Activated B cell treated with CpG ODN at 0.5 μM for 24 hours (primary cell): ENCODE measurements around the gene PNPLA2. TPM values are rescaled to one million over a fixed set of nuclear protein-coding genes. Genes with fewer than 3 reads are reported as not detected.

Source experiments
- ATAC-seq: fragments of 200-7000 bp; cut with Tn5 transposase; one replicate; pipeline ENCODE4 v1.10.0; 2021; ENCODE audit warnings: low read depth, mild to moderate bottlenecking, moderate library complexity
- CTCF ChIA-PET: fragments of 350-600 bp; sonication (Branson Sonifier 250); formaldehyde crosslinking; loops from one replicate; lab custom pipeline; 2021; ENCODE audit warnings: antibody characterized with exemption; lab: Charles Lee
- POLR2A ChIA-PET: fragments of 350-600 bp; sonication (Branson Sonifier 250); formaldehyde crosslinking; loops from one replicate; lab custom pipeline; 2021; ENCODE audit warnings: antibody characterized with exemption; lab: Charles Lee
- DNase-seq: peaks from one replicate; pipeline ENCODE4 v3.0.0; 2022
- H3K27ac Mint-ChIP-seq: one replicate; pipeline ENCODE4 v1.8.0; 2020; ENCODE audit warnings: mixed read lengths
- H3K27me3 Mint-ChIP-seq: one replicate; pipeline ENCODE4 v1.8.0; 2021; ENCODE audit warnings: mixed read lengths
- H3K36me3 Mint-ChIP-seq: one replicate; pipeline ENCODE4 v1.8.0; 2021; ENCODE audit warnings: low read depth, mixed read lengths
- H3K4me1 Mint-ChIP-seq: one replicate; pipeline ENCODE4 v1.8.0; 2021; ENCODE audit warnings: mixed read lengths
- H3K4me3 Mint-ChIP-seq: one replicate; pipeline ENCODE4 v1.8.0; 2020; ENCODE audit warnings: mild to moderate bottlenecking, mixed read lengths
- H3K9me3 Mint-ChIP-seq: one replicate; pipeline ENCODE4 v1.8.0; 2020; ENCODE audit warnings: mixed read lengths
- CTCF ChIP-seq: fragments of 200-600 bp; IDR thresholded peaks from one replicate; pipeline ENCODE4 v1.8.0; 2022; ENCODE audit warnings: antibody characterized with exemption, mild to moderate bottlenecking
- intact Hi-C: fragments of 100-400 bp; cut with micrococcal nuclease; formaldehyde crosslinking; loops from one replicate; pipeline ENCODE4 v1.15.1; 2024
- total RNA-seq: library from RNA; stranded (reverse); gene quantifications from 2 replicates; pipeline ENCODE4 v1.2.3, GENCODE V29; 2022

Gene PNPLA2
- total RNA-seq, 1 donor from 2014 or later = 53.2 TPM

DNA sequence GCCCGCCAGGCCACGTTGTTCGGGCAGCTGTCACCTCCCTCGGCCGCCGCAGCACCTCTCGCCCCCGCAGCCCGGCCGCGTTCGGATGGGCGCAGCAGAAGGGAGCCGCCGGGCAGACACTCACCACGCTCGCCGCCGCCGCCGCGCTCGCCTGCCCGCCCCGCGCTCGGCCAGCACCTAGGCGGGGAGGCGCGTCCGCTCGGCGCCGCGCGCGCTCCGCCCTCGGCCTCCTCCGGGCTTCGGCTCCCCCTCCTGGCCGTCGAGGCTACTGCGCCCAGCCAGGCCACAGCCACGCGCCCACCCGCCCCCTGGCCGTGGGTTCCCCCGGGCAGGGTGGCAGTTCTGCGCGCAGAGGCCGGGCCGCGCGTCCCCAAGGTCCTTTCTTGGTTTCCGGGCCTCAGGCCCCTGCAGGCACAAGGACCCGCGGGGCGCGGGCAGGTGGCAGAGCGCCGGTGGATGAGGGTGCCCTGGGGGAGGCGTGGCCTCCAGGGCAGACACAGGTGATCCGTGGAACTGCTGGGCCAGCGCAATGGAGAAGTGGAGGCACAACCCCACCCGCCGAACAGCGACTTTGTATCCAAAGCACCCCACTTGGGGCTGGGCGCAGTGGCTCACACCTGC, 20.5 kb upstream of the PNPLA2 start, which contains the start of gene SLC25A22:
Gene SLC25A22, minus strand, starts transcription at position 189 of the 621 bp plus-strand sequence. CDS start 3,275 bp downstream, outside the sequence.
- peak; percentile 21 for TF ChIP-seq CTCF
- H3K27ac Mint-ChIP-seq = peak within 1 kb of the TSS; percentile 86
- CTCF ChIA-PET = no interaction called here
- peak within 1 kb of the TSS; percentile 93 for H3K4me3 Mint-ChIP-seq
- peak; percentile 77 for ATAC-seq
- peaks cover 22% of the 10 kb centered on the region for H3K4me1 Mint-ChIP-seq
- DNase-seq = peak; percentile 95
- no peaks in the 10 kb centered on the region for H3K27me3 Mint-ChIP-seq
- POLR2A ChIA-PET = interaction anchor here (1.0 to 3.8 kb wide), 5 partner anchors 11 to 49 kb away, joined by 3 to 37 read pairs (median 7); partner anchors contain the start of genes RPLP2 and TSPAN4
- peaks cover 13% of the 10 kb centered on the region for H3K36me3 Mint-ChIP-seq
- intact Hi-C loops = loop anchor here (1.0 to 5.0 kb wide), 5 partner anchors 21 to 724 kb away; partner anchors contain the start of gene CD151
- no peaks in the 10 kb centered on the region for H3K9me3 Mint-ChIP-seq

DNA sequence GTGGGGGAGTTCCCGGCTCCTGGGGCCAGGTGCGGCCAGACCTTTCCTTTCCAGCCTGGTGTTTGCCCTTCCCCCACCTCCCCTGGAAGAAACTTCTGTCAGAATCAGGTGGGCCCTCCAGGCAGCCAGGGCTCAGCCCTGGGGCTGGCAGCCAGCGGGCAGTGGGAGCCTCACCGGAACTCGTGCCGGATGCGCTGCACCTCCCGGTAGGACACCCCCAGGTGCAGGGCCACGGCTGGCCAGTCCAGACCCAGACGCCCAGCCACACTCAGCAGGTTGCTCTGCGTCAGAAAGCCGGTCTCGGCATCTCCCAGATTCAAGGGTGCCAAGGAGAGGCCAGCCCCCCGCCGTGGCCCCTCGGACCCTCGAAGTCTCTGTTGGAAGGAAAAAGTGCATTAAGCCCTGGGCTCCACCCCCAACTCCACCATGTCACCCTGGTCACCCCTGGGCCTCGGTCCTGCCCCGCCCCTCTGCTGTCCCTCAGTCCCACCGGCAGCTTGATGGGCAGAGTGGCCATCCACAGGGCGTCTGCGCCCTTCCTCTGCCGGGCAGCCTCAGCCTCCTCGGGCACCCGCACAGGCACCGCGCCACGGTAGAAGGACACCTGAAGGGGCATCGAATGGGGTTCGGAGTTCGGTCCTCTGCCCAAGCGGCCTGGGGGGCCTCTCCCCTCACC, 18.9 kb upstream of the PNPLA2 start:
- Mint-ChIP-seq H3K36me3 (peaks cover 4% of the 10 kb centered on the region), H3K27ac (no peak overlapping the region)

GRCh38 chr11:800473-800872, 18.2 kb upstream of the PNPLA2 start:
- ATAC-seq (no peak), DNase-seq (no peak)
- intact Hi-C loops = no loop called here
- peaks cover 4% of the 10 kb centered on the region for H3K36me3 Mint-ChIP-seq
- CTCF ChIA-PET = no interaction called here
- no peak for TF ChIP-seq CTCF
- H3K4me3 Mint-ChIP-seq = no peak overlapping the region
- no peak overlapping the region for H3K27ac Mint-ChIP-seq
- POLR2A ChIA-PET = no interaction called here
- no peaks in the 10 kb centered on the region for H3K27me3 Mint-ChIP-seq
- H3K9me3 Mint-ChIP-seq = no peaks in the 10 kb centered on the region
- peaks cover 24% of the 10 kb centered on the region for H3K4me1 Mint-ChIP-seq

More for the DNA sequence above, 18.9 kb upstream of the PNPLA2 start:
- H3K9me3 Mint-ChIP-seq = no peaks in the 10 kb centered on the region
- POLR2A ChIA-PET = interaction anchor here (1.5 kb wide), 1 partner anchor 9 kb away, joined by 7 read pairs; the partner anchor contains the start of gene RPLP2
- H3K4me3 Mint-ChIP-seq = no peak overlapping the region
- intact Hi-C loops = loop anchor here (5.0 kb wide), 2 partner anchors 33 to 723 kb away; partner anchors contain the start of gene CD151
- H3K27me3 Mint-ChIP-seq = no peaks in the 10 kb centered on the region
- no peak for DNase-seq
- no peak for ATAC-seq
- no peak for TF ChIP-seq CTCF
- CTCF ChIA-PET = no interaction called here
- peaks cover 28% of the 10 kb centered on the region for H3K4me1 Mint-ChIP-seq

DNA sequence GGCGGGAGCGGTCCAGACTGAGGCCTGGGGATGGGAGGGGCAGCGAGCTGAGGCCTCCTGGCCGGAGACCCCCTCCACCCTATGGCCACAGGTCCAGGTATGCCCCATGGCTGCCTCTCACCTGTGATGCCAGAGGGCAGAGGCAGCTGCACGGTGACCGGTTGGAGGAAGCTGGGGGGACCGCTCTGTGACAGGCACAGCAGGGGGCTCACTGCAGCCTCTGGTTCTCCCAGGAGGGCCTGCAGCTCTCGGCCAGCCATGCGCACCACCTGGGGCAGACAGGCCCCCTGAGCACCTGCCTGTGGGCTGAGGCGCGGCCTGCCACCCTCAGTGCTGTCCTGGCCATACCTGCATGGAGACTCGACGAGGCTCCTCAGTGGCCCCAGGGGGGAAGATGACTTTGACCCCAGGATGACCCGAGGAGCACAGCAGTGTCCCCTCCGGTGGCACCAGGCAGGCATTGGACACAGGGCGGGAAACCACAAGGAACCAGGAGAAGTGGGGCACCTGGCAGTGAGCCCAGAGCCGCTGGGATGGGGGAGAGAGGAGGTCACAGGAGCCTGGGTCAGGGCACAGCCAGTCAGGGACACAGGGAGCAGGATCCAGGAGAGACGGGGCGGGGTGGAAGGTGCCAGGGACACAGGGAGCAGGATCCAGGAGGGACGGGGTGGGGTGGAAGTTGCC, 17.5 kb upstream of the PNPLA2 start:
- no peak for DNase-seq
- intact Hi-C loops = no loop called here
- TF ChIP-seq CTCF = no peak
- H3K27me3 Mint-ChIP-seq = no peaks in the 10 kb centered on the region
- no peak overlapping the region for H3K4me3 Mint-ChIP-seq
- H3K36me3 Mint-ChIP-seq = peaks cover 2% of the 10 kb centered on the region
- H3K27ac Mint-ChIP-seq = no peak overlapping the region
- no peaks in the 10 kb centered on the region for H3K9me3 Mint-ChIP-seq
- ChIA-PET POLR2A (interaction anchor here (0.6 kb wide), 1 partner anchor 100 kb away, joined by 3 read pairs; no protein-coding TSS in a partner anchor), CTCF (no interaction called here)
- ATAC-seq = no peak
- H3K4me1 Mint-ChIP-seq = peaks cover 22% of the 10 kb centered on the region
